Measurements from ENCODE around the gene PARP1.
"Not testable (repeated sequence)": the region's sequence is repeated elsewhere in the genome, so short reads cannot be mapped to it uniquely, and the experiment has no call there.

The PARP1 gene

GRCh38 chr1:226436855-226437491, 29.1 kb upstream of the PARP1 start:
- H3K27me3 Mint-ChIP-seq, result no peaks in the 10 kb centered on the region
- no peaks in the 10 kb centered on the region for H3K9me3 Mint-ChIP-seq
- DNase-seq, result no peak
- no peaks in the 10 kb centered on the region for H3K4me1 Mint-ChIP-seq (ENCODE audit: low read depth)
- no peaks in the 10 kb centered on the region for H3K36me3 Mint-ChIP-seq (ENCODE audit: low read depth)
- no peak overlapping the region for H3K27ac Mint-ChIP-seq
- H3K4me3 Mint-ChIP-seq, result no peak overlapping the region

GRCh38 chr1:226436472-226436854, 28.6 kb upstream of the PARP1 start:
- no peaks in the 10 kb centered on the region for H3K4me1 Mint-ChIP-seq (ENCODE audit: low read depth)

GRCh38 chr1:226433341-226433720, 25.4 kb upstream of the PARP1 start:
- H3K27me3 Mint-ChIP-seq, result no peaks in the 10 kb centered on the region
- H3K27ac Mint-ChIP-seq, result no peak overlapping the region
- H3K4me1 Mint-ChIP-seq (ENCODE audit: low read depth), result peaks cover 9% of the 10 kb centered on the region
- H3K4me3 Mint-ChIP-seq, result no peak overlapping the region
- no peaks in the 10 kb centered on the region for H3K36me3 Mint-ChIP-seq (ENCODE audit: low read depth)
- DNase-seq, result no peak
- H3K9me3 Mint-ChIP-seq, result no peaks in the 10 kb centered on the region

More at GRCh38 chr1:226436472-226436854, 28.6 kb upstream of the PARP1 start:
- no peak overlapping the region for H3K4me3 Mint-ChIP-seq
- H3K9me3 Mint-ChIP-seq, result no peaks in the 10 kb centered on the region
- no peak overlapping the region for H3K27ac Mint-ChIP-seq
- no peaks in the 10 kb centered on the region for H3K27me3 Mint-ChIP-seq
- H3K36me3 Mint-ChIP-seq (ENCODE audit: low read depth), result no peaks in the 10 kb centered on the region
- no peak for DNase-seq

DNA sequence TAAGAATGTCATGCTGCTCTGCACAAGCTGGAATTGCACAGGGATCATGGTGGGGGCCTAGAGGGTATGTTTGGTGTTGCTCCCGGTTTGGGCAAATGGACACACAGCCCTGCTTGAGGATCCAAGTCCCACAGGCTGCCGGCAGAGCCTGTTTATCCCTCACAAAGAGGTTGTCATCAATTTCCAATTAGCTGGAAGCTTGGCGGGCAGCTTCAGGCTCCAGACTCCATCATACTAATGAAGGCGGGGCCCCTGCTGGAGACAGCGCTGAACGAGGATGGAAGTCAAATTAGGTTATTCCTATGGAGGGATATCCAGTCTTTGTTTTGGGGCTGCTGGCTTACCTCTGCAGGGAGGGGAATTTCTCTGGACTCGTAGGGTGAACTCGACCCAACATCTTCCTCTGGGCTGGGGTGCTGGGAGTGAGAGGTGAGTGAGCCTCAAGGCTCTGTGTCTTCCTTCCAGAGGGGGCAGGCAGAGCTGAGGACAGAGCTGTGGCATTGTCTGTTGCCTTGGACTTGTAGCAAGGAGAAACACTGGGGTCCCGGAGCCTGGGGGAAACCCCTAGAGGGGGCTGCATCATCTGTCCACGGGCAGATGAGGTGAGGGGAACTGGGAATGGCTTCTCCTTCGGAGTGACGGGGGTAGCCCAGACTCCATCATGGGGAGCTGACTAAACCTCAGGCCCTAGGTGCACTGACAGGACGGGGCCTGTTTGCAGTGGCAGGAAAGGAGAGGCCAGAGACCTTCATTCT, 24.9 kb upstream of the PARP1 start:
- Mint-ChIP-seq H3K27ac (no peak overlapping the region), H3K27me3 (no peaks in the 10 kb centered on the region), H3K36me3 (ENCODE audit: low read depth) (no peaks in the 10 kb centered on the region), H3K4me3 (no peak overlapping the region), H3K4me1 (ENCODE audit: low read depth) (peaks cover 11% of the 10 kb centered on the region), H3K9me3 (no peaks in the 10 kb centered on the region)
- no peak for DNase-seq

GRCh38 chr1:226431898-226432297, 24.0 kb upstream of the PARP1 start:
- not testable (repeated sequence) for H3K36me3 Mint-ChIP-seq (ENCODE audit: low read depth); H3K27me3 Mint-ChIP-seq; H3K9me3 Mint-ChIP-seq; H3K4me3 Mint-ChIP-seq; H3K27ac Mint-ChIP-seq; DNase-seq
- peaks cover 18% of the 10 kb centered on the region for H3K4me1 Mint-ChIP-seq (ENCODE audit: low read depth)

DNA sequence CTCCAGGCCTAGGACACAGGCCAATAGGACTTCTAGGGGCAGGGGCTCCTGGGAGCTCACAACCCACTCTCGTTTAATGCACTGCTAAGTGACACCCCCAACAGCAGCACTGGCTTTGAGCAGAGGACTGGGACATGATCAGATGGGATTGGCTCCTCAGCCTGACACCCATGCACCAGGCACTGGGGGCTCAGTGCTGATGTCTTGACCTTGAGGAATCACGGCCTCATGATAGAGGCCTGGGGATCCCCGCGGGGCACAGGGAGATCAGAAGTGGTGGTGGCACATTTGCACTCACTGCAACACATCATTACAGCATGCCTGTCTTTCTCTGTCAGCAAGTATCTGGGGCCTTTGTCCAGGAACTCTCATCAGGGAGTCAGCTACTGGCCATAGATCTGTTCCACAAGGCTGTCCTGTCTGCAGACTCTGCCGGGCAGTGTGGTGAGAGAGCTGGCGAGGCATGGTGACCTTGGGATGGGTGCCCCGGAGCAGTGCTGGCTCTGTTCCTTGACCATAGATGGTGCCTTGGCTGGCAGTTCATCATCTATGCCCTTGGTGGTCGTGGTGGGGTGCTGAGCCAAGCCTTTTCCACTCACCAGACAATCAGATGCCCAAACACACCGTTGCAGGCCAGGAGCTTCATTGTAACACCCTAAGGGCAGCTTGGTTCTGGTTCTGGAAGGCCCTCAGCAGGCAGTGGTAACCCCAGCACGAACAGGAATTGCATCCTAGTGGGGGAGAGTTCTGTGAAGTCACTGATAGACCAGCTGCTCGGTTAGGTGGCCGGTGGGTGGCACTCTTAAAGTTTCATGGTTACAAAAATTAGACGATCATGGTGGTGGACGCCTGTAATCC, 22.2 kb upstream of the PARP1 start:
- no peak for DNase-seq
- no peak overlapping the region for H3K4me3 Mint-ChIP-seq
- peaks cover 26% of the 10 kb centered on the region for H3K4me1 Mint-ChIP-seq (ENCODE audit: low read depth)
- H3K27ac Mint-ChIP-seq, result no peak overlapping the region
- H3K27me3 Mint-ChIP-seq, result no peaks in the 10 kb centered on the region
- H3K36me3 Mint-ChIP-seq (ENCODE audit: low read depth), result no peaks in the 10 kb centered on the region
- no peaks in the 10 kb centered on the region for H3K9me3 Mint-ChIP-seq

DNA sequence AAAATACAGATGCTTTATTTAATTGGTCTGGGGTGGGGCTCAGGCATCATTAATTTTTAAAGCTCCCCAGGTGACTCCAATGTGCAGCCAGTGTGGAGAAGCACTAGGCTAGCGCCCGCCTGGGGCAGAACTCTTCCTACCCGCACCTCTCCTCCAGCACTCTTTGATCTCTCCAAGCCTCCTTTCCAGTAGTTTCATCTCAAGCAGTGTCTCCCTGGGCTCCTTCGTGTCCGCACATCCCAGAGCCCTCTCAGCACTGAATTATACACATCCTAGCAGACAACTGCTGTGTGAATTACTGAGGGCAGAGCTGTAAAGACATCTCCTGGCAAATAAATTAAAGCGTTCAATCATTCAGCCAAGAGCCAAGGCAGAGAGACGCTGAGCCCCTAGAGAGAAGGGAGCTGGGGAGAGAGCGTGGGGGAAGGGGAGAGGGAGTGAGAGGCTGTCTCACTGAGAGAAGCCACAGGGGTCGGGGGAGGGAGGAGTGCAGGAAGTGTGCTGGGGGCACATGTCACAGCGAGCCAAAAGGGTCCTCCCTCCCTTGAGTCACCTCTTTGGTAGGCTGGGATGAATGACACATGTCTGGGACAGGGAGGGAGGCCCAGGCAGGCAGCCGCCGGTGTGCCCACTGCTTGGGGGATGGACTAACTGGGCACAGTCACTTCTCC, 21.0 kb upstream of the PARP1 start:
- Mint-ChIP-seq H3K36me3 (ENCODE audit: low read depth) (no peaks in the 10 kb centered on the region), H3K4me1 (ENCODE audit: low read depth) (peaks cover 26% of the 10 kb centered on the region), H3K4me3 (no peak overlapping the region), H3K9me3 (no peaks in the 10 kb centered on the region), H3K27me3 (no peaks in the 10 kb centered on the region), H3K27ac (no peak overlapping the region)
- no peak for DNase-seq

- H3K36me3 Mint-ChIP-seq (ENCODE audit: low read depth), result no peaks in the 10 kb centered on the region
- H3K4me1 Mint-ChIP-seq (ENCODE audit: low read depth), result peaks cover 26% of the 10 kb centered on the region
- no peak for DNase-seq
- no peaks in the 10 kb centered on the region for H3K27me3 Mint-ChIP-seq
- no peak overlapping the region for H3K27ac Mint-ChIP-seq
- no peaks in the 10 kb centered on the region for H3K9me3 Mint-ChIP-seq
- no peak overlapping the region for H3K4me3 Mint-ChIP-seq
These were observed 20.5 kb upstream of the PARP1 start for GRCh38 chr1:226428348-226428747.

- H3K27me3 Mint-ChIP-seq, result no peaks in the 10 kb centered on the region
- H3K27ac Mint-ChIP-seq, result no peak overlapping the region
- no peaks in the 10 kb centered on the region for H3K36me3 Mint-ChIP-seq (ENCODE audit: low read depth)
- no peak for DNase-seq
- H3K9me3 Mint-ChIP-seq, result no peaks in the 10 kb centered on the region
- H3K4me1 Mint-ChIP-seq (ENCODE audit: low read depth), result peaks cover 26% of the 10 kb centered on the region
- no peak overlapping the region for H3K4me3 Mint-ChIP-seq
These were observed 19.2 kb upstream of the PARP1 start for GRCh38 chr1:226427131-226427530.

DNA sequence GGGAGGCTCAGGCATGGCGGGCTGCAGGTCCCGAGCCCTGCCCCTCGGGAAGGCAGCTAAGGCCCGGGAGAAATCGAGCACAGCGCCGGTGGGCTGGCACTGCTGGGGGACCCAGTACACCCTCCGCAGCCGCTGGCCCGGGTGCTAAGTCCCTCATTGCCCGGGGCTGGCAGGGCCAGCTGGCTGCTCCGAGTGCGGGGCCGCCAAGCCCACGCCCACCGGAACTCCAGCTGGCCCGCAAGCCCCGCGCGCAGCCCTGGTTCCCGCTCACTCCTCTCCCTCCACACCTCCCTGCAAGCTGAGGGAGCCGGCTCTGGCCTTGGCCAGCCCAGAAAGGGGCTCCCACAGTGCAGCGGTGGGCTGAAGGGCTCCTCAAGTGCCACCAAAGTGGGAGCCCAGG, 18.5 kb upstream of the PARP1 start:
- not testable (repeated sequence) for H3K4me3 Mint-ChIP-seq; H3K36me3 Mint-ChIP-seq (ENCODE audit: low read depth); DNase-seq; H3K9me3 Mint-ChIP-seq; H3K27me3 Mint-ChIP-seq; H3K27ac Mint-ChIP-seq
- peaks cover 26% of the 10 kb centered on the region for H3K4me1 Mint-ChIP-seq (ENCODE audit: low read depth)

- no peaks in the 10 kb centered on the region for H3K9me3 Mint-ChIP-seq
- H3K36me3 Mint-ChIP-seq (ENCODE audit: low read depth), result no peaks in the 10 kb centered on the region
- DNase-seq, result peak; percentile 54
- peaks cover 26% of the 10 kb centered on the region for H3K4me1 Mint-ChIP-seq (ENCODE audit: low read depth)
- peak overlapping the region; percentile 76 for H3K27ac Mint-ChIP-seq
- H3K4me3 Mint-ChIP-seq, result peak overlapping the region; percentile 77
- no peaks in the 10 kb centered on the region for H3K27me3 Mint-ChIP-seq
These were observed 17.6 kb upstream of the PARP1 start for GRCh38 chr1:226425431-226426031.

- DNase-seq, result no peak
- Mint-ChIP-seq H3K9me3 (no peaks in the 10 kb centered on the region), H3K4me3 (no peak overlapping the region), H3K27me3 (no peaks in the 10 kb centered on the region), H3K36me3 (ENCODE audit: low read depth) (no peaks in the 10 kb centered on the region), H3K4me1 (ENCODE audit: low read depth) (peaks cover 26% of the 10 kb centered on the region), H3K27ac (no peak overlapping the region)
These were observed 17.1 kb upstream of the PARP1 start for GRCh38 chr1:226425004-226425378.

DNA sequence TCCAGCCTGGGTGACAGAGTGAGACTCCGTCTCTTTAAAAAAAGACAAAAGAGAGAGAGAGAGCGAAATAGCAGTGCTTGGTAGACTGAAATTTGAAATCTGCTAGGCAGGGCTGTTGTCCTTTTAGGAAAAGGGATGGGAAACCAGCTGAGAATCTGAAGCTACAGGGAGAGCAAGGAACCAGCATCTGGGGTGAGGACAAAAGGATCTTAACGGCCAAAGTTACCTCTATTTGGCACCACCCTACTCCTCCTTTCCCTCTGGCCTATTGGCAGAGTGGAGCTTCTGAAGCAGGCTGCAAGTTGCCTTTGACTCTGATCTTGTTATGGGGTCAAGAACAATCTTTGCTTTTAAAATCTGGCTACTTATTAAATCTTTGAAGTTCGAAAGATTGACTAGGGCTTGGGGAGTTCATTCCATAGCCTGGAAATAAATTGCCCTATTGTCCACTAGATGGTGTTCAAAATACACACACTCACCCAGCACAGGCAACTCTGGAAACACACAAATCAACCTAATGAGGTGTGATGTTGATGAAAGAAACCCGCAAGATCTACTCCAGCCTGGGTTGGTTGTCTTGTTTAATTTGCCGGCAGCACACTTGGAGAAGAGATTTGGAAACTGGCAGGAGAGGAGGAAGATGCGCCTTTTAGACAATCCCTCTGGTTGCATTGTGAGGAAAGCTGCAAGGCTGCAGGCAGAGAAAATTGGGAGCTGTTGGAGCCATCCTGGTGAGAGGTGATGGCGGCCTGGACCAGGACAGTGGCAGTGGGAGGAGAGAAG, 16.5 kb upstream of the PARP1 start:
- Mint-ChIP-seq H3K9me3 (no peaks in the 10 kb centered on the region), H3K4me3 (no peak overlapping the region), H3K27me3 (no peaks in the 10 kb centered on the region), H3K36me3 (ENCODE audit: low read depth) (no peaks in the 10 kb centered on the region), H3K27ac (no peak overlapping the region), H3K4me1 (ENCODE audit: low read depth) (peaks cover 26% of the 10 kb centered on the region)
- DNase-seq, result no peak

DNA sequence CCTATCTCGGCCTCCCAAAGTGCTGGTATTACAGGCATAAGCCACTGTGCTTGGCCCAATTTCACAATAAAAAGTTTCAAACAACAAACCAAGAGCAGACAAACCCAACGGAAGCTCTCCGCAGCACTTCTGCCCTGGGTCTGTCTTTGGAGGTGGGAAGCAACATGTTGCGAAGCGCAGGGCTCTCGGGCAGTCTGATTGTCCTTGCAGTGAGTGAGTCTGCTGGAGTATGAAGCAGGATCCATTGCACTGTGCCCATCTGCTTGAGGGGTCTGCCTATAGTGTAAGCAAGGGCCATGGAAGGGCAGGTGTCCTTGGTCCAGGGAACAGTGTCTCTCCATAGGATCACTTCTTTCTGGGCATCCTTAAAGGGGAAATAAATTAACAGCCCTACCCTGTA, 14.6 kb upstream of the PARP1 start:
- no peak for DNase-seq
- no peaks in the 10 kb centered on the region for H3K36me3 Mint-ChIP-seq (ENCODE audit: low read depth)
- no peaks in the 10 kb centered on the region for H3K27me3 Mint-ChIP-seq
- H3K27ac Mint-ChIP-seq, result no peak overlapping the region
- peaks cover 21% of the 10 kb centered on the region for H3K4me1 Mint-ChIP-seq (ENCODE audit: low read depth)
- H3K9me3 Mint-ChIP-seq, result no peaks in the 10 kb centered on the region
- no peak overlapping the region for H3K4me3 Mint-ChIP-seq

Measured in activated T-cell treated with anti-CD3 and anti-CD28 coated beads, Interleukin-2, amount 50 U/mL, for 24 hours (primary cell).